Spleen (tissue), 11 donors: ENCODE measurements around the gene ISG20L2. TPM values are rescaled to one million over a fixed set of nuclear protein-coding genes. Genes with fewer than 3 reads are reported as not detected.
A peak's percentile ranks its signal among the peaks of the same experiment; 100 is the strongest.

Source experiments
- DNase-seq: peaks from one replicate; pipeline ENCODE4 v3.0.0-alpha.2; 2020
- H3K27ac ChIP-seq, 8 donors: fragments of 200-600 bp; sonication (generic) in 7 of 8; 1 replicate in 4 of 8; 2 replicates in 4 of 8; pipeline versions ENCODE4 v1.5.0 to v1.8.0; 2016 to 2021; ENCODE audit warnings: inconsistent platforms in 4 of 8, mild to moderate bottlenecking in 4 of 8, moderate library complexity in 1 of 8
- H3K27me3 ChIP-seq, 7 donors: fragments of 200-600 bp; sonication (generic) in 6 of 7; replicated peaks in 1 of 7; 1 replicate in 4 of 7; 2 replicates in 3 of 7; pipeline versions ENCODE4 v1.5.0 to v1.8.0; 2016 to 2021; ENCODE audit warnings: inconsistent platforms in 3 of 7, mild to moderate bottlenecking in 1 of 7
- H3K36me3 ChIP-seq, 6 donors: fragments of 200-600 bp; sonication (generic) in 5 of 6; 1 replicate in 4 of 6; 2 replicates in 2 of 6; pipeline versions ENCODE4 v1.5.0 to v1.8.0; 2016 to 2021; ENCODE audit warnings: inconsistent platforms in 2 of 6
- H3K4me1 ChIP-seq, 6 donors: fragments of 200-600 bp; sonication (generic) in 5 of 6; 1 replicate in 3 of 6; 2 replicates in 3 of 6; pipeline versions ENCODE4 v1.5.0 to v1.8.0; 2016 to 2021; ENCODE audit warnings: inconsistent platforms in 3 of 6
- H3K4me3 ChIP-seq, 8 donors: fragments of 200-600 bp; sonication (generic) in 7 of 8; 1 replicate in 4 of 8; 2 replicates in 4 of 8; pipeline versions ENCODE4 v1.5.0 to v1.8.0; 2016 to 2021; ENCODE audit warnings: inconsistent platforms in 4 of 8, mild to moderate bottlenecking in 4 of 8, moderate library complexity in 2 of 8
- H3K9me3 ChIP-seq, 8 donors: fragments of 200-600 bp; sonication (generic) in 7 of 8; 1 replicate in 4 of 8; 2 replicates in 4 of 8; pipeline versions ENCODE4 v1.5.0 to v1.8.0; 2016 to 2021; ENCODE audit warnings: inconsistent platforms in 4 of 8
- CTCF ChIP-seq, 11 experiments: fragments of 200-600 bp in 7 of 11; fragments of 450-650 bp in 4 of 11; sonication (generic) in 4 of 11; IDR thresholded peaks in 8 of 11; conservative IDR thresholded peaks in 3 of 11; 1 replicate in 7 of 11; 2 replicates in 4 of 11; pipeline versions ENCODE4 v1.4.0 to v1.8.0; 2016 to 2021; ENCODE audit warnings: antibody characterized with exemption in 11 of 11, inconsistent platforms in 4 of 11, mild to moderate bottlenecking in 1 of 11
- POLR2A ChIP-seq, 3 donors: fragments of 450-650 bp; IDR thresholded peaks; one replicate each; pipeline ENCODE4 v1.5.1; 2017; ENCODE audit warnings: antibody characterized with exemption in 3 of 3, mild to moderate bottlenecking in 1 of 3
- POLR2AphosphoS5 ChIP-seq, 3 donors: sonication (generic); formaldehyde crosslinking; IDR thresholded peaks; one replicate each; pipeline ENCODE4 v1.5.1; 2017; ENCODE audit warnings: antibody characterized with exemption in 3 of 3
- WGBS, 5 donors: extraction: QIAGEN DNeasy Blood & Tissue Kit in 3 of 5; methylation state at CpG; one replicate each; pipeline versions ENCODE4 v1.1.5 to v1.1.7; 2013 to 2018; 5-methylcytosine and 5-hydroxymethylcytosine counted together
- intact Hi-C: fragments of 100-400 bp; cut with DNase I; formaldehyde crosslinking; loops from one replicate; pipeline ENCODE4 v1.15.0; 2023; ENCODE audit warnings: low total_unique reads
- polyA plus RNA-seq, 3 donors: library from polyadenylated mRNA; stranded (reverse); fragments of 200-250 nt; gene quantifications; one replicate each; pipeline ENCODE4 v1.2.1, GENCODE V29; 2013
- total RNA-seq, 7 donors: library from RNA; depleted of rRNA in 3 of 7; stranded (reverse); fragments of >200 nt in 3 of 7; fragmentation: NEBNext Ultra II Directional in 4 of 7; extraction: Animal tissue kit (Norgen Biotek cat#: 25700) in 4 of 7; gene quantifications; one replicate each; pipeline versions ENCODE4 v1.1.0 to v1.2.1, GENCODE V29; 2016 to 2021
- donor health status: healthy with polysubstance abuse.
- donor health status: DM: no; HTN: no; CAD: no; lungs with moderate emphysema.
- donor health status: DM: no; HTN: no; CAD: no.
- donor health status: Bipolar disorder and iron deficiency.
- donor health status: healthy.
- donor health status: DM: no; HTN: no; CAD: no.
- donor health status: DM: yes; HTN: yes; CAD: no.

The ISG20L2 gene
- total and polyA plus RNA-seq, 10 donors, result 6.6 to 46.7 (median 27.8) TPM

GRCh38 chr1:156709031-156709430 is 19.5 kb downstream of the ISG20L2 start:
- H3K4me1 ChIP-seq, result peaks cover 21 to 38% (median 33%) of the 10 kb centered on the region in 6 donors
- intact Hi-C loops, result no loop called here
- H3K4me3 ChIP-seq, result no peak overlapping the region
- H3K9me3 ChIP-seq, result no peaks in the 10 kb centered on the region
- WGBS, 5 donors, result 87 to 95% (median 92%) methylated on average over 4 of the region's 4 CpGs
- no peak for TF ChIP-seq CTCF (IDR thresholded peaks at IDR 0.05 in 8 of 11, conservative IDR thresholded peaks at IDR 0.05 in 3 of 11)
- TF ChIP-seq POLR2A (IDR thresholded peaks at IDR 0.05), result no peak
- TF ChIP-seq POLR2AphosphoS5 (IDR thresholded peaks at IDR 0.05), result no peak
- H3K27ac ChIP-seq, result no peak overlapping the region
- H3K36me3 ChIP-seq, result peaks cover 0 to 9% (median 0%) of the 10 kb centered on the region in 6 donors
- peaks cover 0 to 31% (median 23%) of the 10 kb centered on the region in 7 donors for H3K27me3 ChIP-seq
- DNase-seq, result no peak

- TF ChIP-seq CTCF (IDR thresholded peaks at IDR 0.05 in 8 of 11, conservative IDR thresholded peaks at IDR 0.05 in 3 of 11), result no peak
- no peak for TF ChIP-seq POLR2A (IDR thresholded peaks at IDR 0.05)
- no peak for TF ChIP-seq POLR2AphosphoS5 (IDR thresholded peaks at IDR 0.05)
- 56 to 81% (median 61%) methylated on average over 4 of the region's 4 CpGs for WGBS, 5 donors
- H3K27ac ChIP-seq, result no peak overlapping the region
Observed at GRCh38 chr1:156708218-156708661, 20.3 kb downstream of the ISG20L2 start.

GRCh38 chr1:156707417-156708217 is 20.9 kb downstream of the ISG20L2 start:
- peaks cover 0 to 3% (median 0%) of the 10 kb centered on the region in 6 donors for H3K36me3 ChIP-seq
- H3K4me1 ChIP-seq, result peaks cover 21 to 42% (median 33%) of the 10 kb centered on the region in 6 donors
- H3K27ac ChIP-seq, result no peak overlapping the region
- WGBS, 5 donors, result 55 to 73% (median 60%) methylated on average over 8 of the region's 8 CpGs
- DNase-seq, result no peak
- peaks cover 0 to 45% (median 34%) of the 10 kb centered on the region in 7 donors for H3K27me3 ChIP-seq
- no peaks in the 10 kb centered on the region for H3K9me3 ChIP-seq
- H3K4me3 ChIP-seq, result no peak overlapping the region
- TF ChIP-seq CTCF (IDR thresholded peaks at IDR 0.05 in 8 of 11, conservative IDR thresholded peaks at IDR 0.05 in 3 of 11) (no peak), POLR2A (IDR thresholded peaks at IDR 0.05) (no peak), POLR2AphosphoS5 (IDR thresholded peaks at IDR 0.05) (peak in 1 of 3 donors; percentile 41)
- intact Hi-C loops, result no loop called here

More at GRCh38 chr1:156708218-156708661, 20.3 kb downstream of the ISG20L2 start:
- intact Hi-C loops, result no loop called here
- Histone ChIP-seq H3K27me3 (peaks cover 0 to 39% (median 31%) of the 10 kb centered on the region in 7 donors), H3K4me3 (no peak overlapping the region), H3K9me3 (no peaks in the 10 kb centered on the region), H3K36me3 (peaks cover 0 to 9% (median 0%) of the 10 kb centered on the region in 6 donors), H3K4me1 (peaks cover 21 to 42% (median 33%) of the 10 kb centered on the region in 6 donors)
- no peak for DNase-seq
